NCI-H2171 treated with DMSO at 0.1 percent for 48 hours (cell line): Measurements from ENCODE around the gene BIN1.

Source experiments
- DNase-seq: peaks from one replicate; lab custom pipeline; 2025; lab: John Stamatoyannopoulos, UW

BIN1 gene

DNA sequence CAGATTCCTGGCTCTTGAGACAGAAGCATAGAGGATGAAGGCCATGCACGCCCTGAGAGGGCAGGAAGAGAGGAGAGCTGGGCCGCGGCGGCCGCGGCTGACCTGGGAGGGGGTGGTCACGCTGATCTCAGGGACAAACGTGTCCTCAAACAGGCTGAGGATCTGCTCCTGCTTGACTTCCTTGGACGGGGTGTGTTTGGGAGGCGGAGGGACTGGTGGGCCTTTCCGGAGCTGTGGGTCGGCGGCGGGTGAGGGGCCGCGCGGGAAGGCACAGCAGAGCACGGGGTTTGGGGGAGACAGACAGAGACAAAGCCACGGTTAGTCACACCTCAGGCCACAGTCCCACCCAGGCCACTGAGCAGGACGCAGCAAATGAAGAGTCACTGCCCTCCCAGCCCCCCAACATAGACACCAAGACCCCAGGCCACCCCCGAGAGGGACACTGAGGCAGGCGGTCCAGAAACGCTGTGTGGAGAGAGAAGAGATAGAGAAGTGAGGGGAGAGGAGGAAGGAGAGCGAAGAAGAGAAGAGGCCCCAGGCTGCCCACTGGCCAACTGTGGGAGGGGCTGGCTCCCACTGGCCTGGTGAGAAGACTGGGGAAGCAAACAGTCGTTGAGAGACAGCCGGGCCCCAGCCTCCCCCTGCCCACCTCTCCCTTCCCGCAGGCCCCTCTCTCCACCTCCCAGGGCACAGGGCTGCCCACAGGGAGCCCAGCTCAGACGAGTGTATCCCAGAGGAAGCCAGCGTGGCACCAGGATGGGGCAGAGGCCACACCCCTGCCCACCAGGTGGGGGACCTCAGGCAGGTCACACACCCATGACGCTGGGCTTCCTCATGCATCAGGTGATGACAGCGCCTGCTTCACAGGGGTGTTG, 49.3 kb downstream of the BIN1 start:
- no peak for DNase-seq

DNA sequence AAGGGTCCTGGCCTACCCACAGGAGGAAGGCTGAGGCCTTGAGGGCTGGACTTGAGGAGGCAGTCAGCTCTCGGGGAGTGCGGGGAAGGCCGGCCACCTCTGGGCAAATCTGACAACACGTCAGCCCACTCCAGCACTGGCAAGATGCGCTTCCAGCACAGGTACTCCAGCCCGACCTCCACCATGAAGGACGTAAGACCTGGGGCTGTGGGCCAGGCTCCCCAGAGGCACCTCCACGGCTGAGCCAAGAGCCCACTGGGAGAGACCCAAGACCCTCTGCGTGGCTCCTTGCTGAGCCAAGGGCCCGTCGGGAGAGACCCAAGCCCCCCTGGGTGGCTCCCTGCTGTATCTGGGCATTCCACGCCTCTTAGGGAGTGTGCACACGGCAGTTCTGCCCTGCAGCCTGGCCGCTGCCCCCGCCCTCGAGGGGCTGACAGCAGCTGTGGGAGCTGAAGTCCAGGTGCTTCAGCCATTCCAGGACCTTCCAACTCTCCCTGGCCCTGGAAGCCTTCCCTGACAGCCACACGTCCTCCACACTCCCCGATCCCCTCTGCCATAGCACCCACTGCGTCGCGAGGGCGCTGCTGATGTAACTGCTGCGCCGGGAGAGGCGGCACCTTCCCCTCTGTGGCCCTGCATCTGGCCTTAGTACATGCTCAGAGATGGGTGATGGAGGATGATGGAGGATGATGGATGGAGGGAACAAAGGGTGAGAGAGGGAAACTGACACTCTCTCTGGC, 50.2 kb downstream of the BIN1 start:
- DNase-seq: no peak

DNA sequence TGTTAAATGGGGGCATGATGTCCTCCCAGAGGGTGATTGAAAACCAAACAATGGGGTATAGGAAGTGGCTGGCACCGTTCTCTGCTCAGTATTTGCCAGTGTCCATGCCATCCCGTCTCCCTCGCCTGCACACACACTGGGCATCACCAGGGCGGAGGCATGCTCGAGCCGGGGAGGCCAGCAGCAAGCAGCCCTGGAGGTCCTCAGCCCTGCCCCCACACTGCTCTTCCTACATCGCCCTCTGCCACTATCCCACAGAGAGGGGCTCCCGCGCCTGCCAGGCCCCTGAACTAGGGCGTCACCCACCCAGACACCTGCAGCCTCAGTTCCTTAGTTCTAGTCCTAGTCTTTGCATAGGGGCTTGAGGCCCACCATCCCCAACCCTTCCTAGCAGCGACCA, 50.9 kb downstream of the BIN1 start:
- no peak for DNase-seq

DNA sequence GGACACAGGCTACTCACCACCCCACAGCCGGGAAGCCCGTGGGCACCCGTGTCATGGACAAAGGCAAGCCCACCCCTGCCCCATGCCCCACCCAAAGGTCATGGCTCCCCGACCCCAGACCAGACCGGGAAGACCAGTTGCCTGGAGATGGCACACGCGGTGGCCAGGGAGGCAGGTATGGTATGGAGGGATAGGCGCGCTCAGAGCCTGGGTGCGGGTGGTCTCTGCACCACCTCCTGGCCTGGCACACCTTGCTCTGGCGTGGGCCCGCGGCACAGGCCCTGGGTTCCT, 51.2 kb downstream of the BIN1 start:
- DNase-seq: no peak

DNA sequence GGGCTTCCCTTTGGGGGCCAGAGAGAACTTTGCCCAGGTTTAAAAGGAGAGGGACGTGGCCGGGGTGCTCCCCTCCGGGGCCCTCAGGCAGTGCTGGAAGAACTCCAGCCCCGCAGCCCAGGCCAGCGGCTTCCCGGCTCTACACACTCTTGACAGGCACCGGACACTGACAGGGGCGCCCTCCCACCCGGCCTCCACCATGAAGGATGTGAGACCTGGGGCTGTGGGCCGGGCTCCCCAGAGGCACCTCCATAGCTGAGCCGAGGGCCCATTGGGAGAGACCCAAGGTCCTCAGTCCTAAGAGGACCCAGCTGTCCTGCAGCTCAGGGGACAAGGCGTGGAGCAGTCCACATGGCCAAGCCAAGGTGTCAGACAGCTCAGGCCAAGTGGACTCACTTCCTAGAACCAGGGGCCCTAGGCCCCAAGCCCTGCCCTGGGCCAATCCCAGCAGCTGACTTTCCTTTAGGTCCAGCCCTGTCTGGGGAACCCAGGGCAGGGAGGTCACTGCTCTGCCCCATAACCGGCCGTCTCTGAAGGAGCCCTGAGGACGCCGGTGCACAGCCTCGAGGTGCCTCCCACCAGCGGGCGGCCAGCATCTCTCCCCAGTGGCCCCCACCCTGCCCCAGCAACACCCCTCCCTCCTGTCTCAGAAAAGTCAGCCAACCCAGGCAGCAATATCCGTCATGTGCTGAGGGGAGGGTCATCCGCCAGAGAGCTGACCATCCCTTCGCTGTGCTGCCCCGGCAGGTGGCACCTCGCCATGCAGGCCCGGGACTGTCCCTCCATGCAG, 51.8 kb downstream of the BIN1 start:
- DNase-seq: no peak

DNA sequence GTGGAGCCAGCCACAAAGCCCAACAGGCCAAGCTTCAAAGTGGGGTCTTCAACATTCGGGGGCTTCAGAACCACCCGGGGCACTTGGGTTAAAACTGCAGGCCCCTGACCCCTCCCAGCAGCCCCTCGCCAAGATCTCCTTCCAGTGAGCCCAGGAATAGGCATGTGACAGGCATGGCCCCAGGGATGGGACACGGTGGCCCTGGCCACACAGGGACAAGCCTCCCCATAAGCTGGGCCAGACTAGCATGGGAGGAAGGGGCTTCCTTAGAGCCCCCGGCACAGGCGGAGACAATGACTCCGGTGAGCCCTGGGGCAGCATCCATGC, 52.4 kb downstream of the BIN1 start:
- no peak for DNase-seq

DNA sequence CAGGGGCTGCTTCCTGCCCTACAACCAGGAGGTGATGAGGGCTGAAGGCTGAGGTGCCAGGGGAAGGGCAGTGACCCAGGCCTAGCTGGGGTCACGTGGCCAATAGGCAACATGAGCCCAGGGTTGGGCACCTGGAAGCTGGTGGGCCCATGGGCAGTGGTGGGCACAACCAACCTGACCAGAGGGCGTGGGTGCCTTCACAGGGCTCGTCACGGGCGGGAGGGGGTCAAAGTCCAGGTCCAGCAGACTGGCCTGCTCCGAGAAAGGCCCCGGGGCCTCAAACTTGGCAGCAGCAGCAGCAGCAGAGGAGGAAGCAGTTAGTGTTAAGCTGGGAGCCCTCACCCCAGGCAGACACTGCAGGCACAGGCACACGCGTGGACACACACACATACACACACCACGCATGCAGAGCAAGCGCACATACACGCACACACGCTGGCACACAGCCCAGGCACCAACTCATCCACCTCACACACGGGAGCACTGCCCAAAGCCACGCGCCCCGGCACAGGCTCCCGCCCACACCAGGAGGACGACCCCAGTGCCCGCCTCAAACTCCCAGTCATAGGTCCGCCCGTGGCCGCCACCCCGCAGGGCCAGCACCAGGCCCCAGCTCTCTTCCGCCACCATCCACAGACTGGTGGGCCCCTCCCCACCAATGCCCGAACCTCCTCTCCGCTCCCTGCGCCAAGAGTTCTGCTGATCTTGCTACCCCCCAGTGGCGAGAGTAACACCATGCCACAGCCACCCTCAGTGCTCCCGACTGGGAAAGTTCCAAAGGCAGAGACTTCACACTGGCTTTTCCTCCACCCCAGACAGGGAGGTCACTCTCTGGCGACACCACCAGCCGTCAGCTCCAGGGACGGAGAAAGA, 53.0 kb downstream of the BIN1 start:
- no peak for DNase-seq

DNA sequence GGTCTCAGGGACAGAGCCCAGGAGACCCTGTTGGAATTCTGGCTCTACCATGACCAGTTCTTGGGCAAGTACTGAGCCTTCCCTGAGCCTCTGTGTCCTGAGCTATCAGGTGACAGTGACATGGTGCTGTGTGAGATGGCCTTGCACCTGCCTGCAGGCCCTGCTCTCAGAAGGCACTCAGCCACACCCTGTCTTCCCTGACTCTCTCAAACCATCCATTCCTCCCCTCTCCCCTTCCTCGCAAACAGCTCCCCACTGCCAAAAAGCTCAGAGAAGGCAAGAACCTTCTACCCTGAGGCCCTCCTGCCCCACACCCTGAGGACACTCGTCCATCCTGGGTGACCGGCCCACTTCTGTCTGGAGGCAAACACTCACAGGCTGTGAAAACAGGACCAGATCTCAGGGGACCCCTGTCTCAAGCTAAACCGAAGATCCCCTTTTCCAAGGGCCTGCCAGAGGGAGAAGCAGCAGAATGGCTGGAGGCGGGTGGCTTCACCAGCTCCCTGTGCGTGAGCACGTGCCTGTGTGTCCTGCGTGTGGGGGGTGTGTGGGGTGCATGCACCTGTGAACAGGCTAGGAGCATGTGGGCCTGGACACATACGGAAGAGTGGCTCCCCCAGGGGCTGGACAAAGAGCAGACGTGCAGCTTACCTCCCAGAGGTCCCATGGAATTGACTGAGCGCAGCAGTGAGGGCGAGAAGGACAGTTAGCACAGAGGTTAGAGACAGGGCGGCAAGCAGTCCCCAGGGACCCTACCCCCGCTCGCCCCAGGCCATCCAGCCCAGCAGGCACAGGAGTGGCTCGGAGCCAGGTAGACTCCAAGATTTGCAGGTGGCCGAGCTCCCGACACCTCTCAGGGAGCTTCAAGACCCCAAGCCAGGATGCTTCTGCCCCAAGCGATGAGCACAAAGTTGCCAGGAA, 53.9 kb downstream of the BIN1 start:
- no peak for DNase-seq

DNA sequence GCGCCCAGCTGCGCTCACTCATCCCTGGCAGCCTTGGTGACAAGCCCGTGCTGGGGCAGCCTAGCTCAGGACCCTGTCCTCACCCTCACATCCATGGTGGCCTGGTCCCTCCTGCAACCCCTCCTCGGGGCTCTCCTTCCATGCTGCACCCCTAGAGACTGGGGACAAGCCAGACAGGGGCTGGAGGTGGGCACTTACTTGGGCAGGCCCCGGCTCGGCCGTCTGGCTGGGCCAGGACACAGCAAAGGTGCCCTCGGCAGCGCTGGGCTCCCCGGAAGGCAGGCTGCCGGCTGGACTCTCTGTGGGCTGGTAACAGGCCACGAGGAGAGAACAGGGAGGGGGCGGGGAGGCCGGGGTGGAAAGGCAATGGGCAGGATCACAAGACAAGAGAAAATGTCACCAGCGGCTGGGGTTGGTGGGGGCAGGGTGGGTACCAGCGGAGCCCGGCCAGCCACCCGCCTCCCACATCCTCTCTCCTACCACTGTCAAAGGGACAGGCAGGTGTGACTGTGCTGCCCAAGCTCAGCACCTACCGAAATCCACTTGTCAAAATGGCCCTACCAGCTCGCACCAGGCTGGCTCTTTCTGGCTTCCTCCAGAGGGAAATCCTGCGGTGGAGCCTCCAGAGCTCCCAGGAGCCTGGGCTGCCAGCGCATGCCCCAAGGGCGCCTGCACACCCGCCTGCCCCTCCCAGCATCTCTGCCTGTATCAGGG, 54.7 kb downstream of the BIN1 start:
- DNase-seq: no peak

DNA sequence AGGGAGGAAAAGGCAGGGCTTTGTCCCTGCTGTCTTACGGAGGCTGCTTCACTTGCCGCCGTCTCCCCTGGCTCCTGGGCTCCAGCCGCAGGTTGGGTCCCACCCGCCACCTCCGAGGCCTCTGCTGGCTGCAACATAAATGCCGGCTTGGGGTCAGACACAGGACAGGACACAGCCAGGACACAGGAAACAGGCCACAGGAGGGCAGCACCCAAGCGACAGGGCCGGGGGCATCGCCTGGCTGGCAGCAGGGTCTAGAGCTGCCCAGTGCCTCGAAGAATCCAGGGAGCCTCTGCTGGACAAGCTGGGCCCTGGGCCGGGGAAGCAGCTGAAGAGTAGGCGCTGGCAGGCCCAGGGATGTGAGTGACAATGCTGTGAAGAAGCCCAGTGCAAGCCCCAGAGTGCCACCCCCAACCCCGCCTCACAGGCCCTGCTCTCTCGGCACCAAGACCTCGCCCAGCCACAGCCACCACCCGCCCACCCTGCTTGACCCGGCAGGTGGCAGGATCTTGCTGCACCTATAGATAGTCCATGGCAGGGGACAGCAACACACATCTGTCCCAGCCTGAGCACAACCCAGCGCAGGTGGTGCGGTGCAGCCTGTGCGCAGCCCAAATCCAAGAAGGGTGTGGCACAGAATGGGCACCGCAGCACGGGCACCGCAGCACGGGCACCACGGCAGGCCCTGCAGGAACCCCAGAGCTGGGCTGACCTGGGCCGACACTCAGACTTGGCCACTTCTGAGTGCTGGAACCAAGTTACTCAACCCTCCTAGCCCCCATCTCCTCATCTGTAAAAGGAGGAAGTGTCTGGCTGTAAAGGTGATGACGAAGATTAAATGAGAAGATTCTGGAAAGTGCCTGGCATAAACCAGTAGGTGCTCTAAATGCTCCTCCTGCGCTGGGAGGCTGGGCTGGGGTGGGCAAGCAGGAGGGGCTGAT, 55.6 kb downstream of the BIN1 start:
- DNase-seq: no peak

DNA sequence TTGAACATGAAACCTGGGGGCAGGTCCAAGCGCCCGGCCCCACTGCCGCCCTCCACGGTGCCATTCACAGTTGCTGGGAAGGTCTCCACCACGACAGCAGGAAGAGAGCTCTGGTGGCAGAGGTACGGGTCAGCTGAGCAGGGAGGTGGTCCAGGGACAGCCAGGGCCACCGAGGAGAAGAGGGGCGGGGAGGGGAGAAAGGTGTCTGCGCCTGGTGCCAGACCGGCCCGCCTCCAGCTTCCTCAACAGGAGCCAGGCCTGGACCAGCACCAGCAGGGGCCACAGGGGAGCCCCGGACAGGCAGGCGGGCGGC, 56.2 kb downstream of the BIN1 start:
- no peak for DNase-seq

DNA sequence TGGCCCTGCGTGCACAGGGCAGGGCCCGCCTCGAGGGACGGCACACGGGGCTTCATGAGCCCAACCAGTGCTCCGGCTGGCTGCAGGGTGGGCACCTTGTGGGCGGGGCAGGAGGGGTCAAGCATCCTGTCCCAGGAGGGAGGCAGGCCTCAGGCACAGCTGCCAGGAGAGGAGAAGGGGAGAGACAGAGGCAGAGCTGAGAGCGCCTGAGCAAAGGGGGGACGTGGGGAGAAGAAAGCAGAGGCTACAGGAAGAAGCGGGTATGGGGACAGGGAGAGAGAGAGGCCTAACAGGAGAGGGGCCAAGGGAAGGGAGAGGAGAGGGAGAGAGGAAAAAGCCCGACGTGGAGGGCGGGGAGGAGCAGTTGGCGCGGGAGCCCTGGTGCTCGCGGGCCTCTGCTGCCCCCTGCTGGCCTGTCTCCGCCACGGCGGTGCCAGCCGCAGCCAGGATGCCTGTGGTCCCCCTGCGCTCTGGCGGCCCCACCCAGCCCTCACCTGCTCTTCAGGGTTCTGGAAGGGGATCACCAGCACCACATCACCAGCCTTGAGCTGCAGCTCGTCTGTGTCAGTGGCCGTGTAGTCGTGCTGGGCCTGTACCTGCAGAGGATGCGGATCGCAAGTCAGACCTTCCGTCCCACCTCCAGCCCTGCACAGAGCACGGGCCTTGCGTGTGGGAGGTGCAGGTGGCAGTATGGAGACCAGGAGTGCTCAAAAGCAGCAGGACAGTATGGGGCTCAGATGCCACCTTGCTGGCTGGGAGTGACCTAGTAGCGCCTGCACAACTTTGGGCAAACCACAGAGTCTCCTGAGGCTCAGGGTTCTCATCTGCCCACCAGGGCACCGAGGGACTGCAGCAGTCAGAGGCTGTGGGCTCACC, 56.8 kb downstream of the BIN1 start:
- DNase-seq: peak; percentile 60

DNA sequence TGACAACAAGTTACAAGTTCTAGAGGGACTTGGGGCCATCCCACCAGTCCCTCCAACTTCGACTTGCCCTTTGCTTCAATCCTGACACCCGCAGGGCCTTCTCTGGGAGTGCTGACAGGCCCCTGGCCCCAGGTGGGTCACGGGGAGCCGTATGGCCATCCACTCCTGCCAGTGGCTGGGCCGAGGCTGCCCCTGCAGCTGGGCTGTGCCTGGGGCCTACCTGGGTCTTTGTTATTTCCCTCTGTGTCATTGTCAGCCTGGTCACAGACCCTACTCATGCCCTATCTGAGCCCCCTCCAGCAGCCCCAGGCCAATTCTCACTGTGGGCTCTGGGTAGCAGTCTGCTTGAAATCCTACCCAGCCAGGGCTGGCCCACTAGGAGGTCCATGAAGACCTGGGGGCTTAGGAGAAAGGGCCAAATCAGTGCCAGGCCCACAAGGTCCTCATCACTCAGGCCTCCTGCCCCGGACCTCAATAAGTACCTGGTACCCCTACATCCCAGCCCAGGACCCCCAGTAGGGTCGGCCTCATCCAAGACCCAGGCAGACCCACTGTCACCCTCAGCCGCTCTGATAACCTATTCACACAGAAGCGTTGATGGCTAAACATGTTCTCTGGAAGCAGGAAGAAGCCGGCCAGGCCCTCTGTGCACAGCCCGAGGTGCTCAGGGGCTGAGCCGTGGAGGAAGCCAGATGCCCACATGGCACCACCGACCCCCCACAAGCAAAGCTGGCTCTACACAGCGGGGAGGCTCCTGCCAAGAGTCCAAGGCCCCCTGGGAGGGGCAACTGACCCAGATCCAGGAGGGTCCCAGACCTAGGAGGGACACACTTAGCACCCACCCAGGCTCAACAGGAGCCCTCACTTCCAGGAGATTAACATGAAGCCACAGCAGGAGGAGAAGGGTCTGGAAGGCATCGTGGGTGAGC, 57.7 kb downstream of the BIN1 start:
- DNase-seq: no peak

DNA sequence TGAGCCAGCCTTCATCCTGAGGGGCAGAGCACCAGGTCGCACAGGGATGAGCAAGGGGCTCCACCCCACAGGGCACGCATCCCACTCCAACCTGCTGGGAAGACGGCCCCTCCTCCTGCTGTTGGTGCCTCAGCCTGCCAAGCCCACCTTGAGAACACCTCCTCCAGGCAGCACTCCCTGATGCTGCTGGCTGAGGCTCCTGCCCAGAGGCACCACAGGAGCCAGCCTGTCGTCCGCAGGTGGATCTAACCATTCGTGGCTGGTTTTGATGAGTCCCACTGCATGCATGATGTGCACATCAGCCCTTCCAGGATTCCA, 58.4 kb downstream of the BIN1 start:
- DNase-seq: no peak

DNA sequence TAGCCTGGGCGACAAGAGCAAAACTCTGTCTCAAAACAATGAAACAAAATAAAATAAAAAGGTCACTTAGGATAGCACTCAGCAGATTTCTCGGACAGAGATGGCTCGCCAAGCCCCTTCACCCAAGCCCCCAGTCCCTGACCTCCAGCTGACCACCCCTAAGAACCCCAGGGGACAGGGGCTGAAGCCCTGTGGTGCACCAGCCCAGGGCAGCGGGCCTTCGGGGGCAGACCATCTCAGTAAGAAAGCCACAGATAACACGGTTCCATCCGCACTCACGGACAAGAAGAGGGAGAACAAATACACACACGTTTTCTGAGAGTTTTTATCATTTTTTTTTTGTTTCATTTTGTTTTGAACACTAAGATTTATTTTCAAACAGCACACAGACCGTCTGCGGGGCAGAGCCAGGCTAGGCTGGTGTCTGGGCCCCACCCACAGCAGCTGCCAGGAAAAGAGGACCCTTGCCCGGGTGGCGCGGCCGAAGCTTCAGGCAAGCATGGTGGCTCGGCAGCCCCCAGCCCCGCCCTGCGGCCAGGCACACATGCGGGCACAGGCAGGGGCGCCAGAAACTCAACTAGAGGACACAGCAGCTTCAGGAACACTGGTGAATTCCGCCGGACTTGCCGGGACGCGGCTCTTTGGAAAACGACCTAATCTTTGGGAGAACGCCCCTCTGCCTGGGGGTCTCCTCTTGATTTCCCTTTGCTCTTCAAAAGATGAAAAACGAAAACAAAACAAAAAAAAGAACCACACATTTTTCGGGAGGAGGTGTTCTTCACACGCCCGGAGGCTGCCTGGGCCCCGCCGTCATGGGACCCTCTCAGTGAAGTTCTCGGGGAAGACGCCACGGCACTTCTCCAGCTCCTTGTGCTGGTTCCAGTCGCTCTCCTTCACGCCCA, 59.0 kb downstream of the BIN1 start:
- DNase-seq: no peak

DNA sequence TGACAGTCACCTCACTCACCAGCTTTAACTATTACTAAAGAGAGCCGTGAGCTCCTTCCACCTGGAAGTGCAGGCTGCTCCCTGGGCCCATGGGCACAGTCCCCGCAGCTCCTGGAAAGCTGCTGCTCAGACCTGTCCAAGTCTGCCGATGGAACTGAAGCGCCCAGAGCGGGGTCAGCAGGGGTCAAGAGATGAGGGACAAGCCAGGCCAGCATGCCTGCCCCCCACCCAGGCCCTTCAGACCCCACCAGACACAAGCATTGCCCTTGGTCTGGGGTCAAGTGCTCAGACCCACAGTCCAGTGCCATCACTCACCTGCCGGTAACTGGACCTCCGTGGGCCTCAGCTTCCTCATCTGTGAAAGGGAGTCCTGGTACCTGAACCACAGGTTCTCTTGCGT, 59.9 kb downstream of the BIN1 start:
- DNase-seq: no peak
